Measurements from ENCODE around the gene PSMB9.

GRCh38 chr6:32814145-32814544, 39.8 kb upstream of the PSMB9 start:
- TF ChIP-seq, protein P1, sequence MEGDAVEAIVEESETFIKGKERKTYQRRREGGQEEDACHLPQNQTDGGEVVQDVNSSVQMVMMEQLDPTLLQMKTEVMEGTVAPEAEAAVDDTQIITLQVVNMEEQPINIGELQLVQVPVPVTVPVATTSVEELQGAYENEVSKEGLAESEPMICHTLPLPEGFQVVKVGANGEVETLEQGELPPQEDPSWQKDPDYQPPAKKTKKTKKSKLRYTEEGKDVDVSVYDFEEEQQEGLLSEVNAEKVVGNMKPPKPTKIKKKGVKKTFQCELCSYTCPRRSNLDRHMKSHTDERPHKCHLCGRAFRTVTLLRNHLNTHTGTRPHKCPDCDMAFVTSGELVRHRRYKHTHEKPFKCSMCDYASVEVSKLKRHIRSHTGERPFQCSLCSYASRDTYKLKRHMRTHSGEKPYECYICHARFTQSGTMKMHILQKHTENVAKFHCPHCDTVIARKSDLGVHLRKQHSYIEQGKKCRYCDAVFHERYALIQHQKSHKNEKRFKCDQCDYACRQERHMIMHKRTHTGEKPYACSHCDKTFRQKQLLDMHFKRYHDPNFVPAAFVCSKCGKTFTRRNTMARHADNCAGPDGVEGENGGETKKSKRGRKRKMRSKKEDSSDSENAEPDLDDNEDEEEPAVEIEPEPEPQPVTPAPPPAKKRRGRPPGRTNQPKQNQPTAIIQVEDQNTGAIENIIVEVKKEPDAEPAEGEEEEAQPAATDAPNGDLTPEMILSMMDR (IDR thresholded peaks at IDR 0.05), result no peak
- no peak for TF ChIP-seq POLR2A (IDR thresholded peaks at IDR 0.05)

All from sigmoid colon (tissue), 3 donors.